ENCODE results near the gene GTPBP8. TPM values are rescaled to one million over a fixed set of nuclear protein-coding genes. Genes with fewer than 3 reads are reported as not detected.

Gene GTPBP8
- polyA plus RNA-seq, 1 donor from 2014 or later, result 32.4 TPM

- no peaks in the 10 kb centered on the region for H3K9me3 ChIP-seq (ENCODE audit: low read length)
- no peaks in the 10 kb centered on the region for H3K9me2 ChIP-seq (ENCODE audit: insufficient read depth, low read length)
- H2AFZ ChIP-seq (ENCODE audit: low read depth, low read length), result no peak overlapping the region
- H4K20me1 ChIP-seq (ENCODE audit: insufficient read depth), result no peaks in the 10 kb centered on the region
- H3K4me2 ChIP-seq (ENCODE audit: low read length), result no peak overlapping the region
- no peaks in the 10 kb centered on the region for H3F3A ChIP-seq (ENCODE audit: insufficient read depth, low read length, poor library complexity, severe bottlenecking)
- H3K36me3 ChIP-seq (ENCODE audit: insufficient read depth, low read length), result no peaks in the 10 kb centered on the region
- H3K4me3 ChIP-seq (ENCODE audit: low read length), result no peak overlapping the region
- H3K27me3 ChIP-seq (ENCODE audit: insufficient read depth, low read depth, low read length), result no peaks in the 10 kb centered on the region
- H3K9ac ChIP-seq (ENCODE audit: low read length), result no peak overlapping the region
- H3K27ac ChIP-seq (ENCODE audit: low read length), result no peak overlapping the region
- no peaks in the 10 kb centered on the region for H3K79me2 ChIP-seq (replicated peaks; ENCODE audit: insufficient read depth, low read length)
- TF ChIP-seq SMC3 (conservative IDR thresholded peaks at IDR 0.05; ENCODE audit: poor library complexity) (peak; percentile 99), MXI1 (conservative IDR thresholded peaks at IDR 0.05; ENCODE audit: poor library complexity, severe bottlenecking) (peak; percentile 78), REST (IDR thresholded peaks at IDR 0.05; ENCODE audit: borderline replicate concordance) (no peak), TAF1 (IDR thresholded peaks at IDR 0.05; ENCODE audit: low read depth) (no peak), CTCF (IDR thresholded peaks at IDR 0.05; ENCODE audit: poor library complexity, severe bottlenecking) (peak; percentile 96), EP300 (conservative IDR thresholded peaks at IDR 0.05; ENCODE audit: poor library complexity, severe bottlenecking) (no peak), RAD21 (conservative IDR thresholded peaks at IDR 0.05) (peak; percentile 98), POLR2AphosphoS5 (IDR thresholded peaks at IDR 0.05) (no peak), EZH2 (IDR thresholded peaks at IDR 0.05; ENCODE audit: borderline replicate concordance, insufficient read depth, low read length, poor library complexity, severe bottlenecking) (no peak)
Measured at GRCh38 chr3:113051302-113051711, 60.5 kb downstream of the GTPBP8 start.

Other genes with a start within 250 kb of the GTPBP8 start
- gene CD200R1L, start 144.1 kb upstream of the GTPBP8 start, polyA plus RNA-seq, result not detected in 2 replicates
- gene CD200R1, start 15.9 kb upstream of the GTPBP8 start, polyA plus RNA-seq, result 0.54 and 0.72 TPM in 2 replicates
- gene BOC, start 220.6 kb downstream of the GTPBP8 start, polyA plus RNA-seq, result 0.53 and 3.8 TPM in 2 replicates

Measured in neural cell (in vitro differentiated cells).